Small intestine (tissue), 7 donors: Measurements from ENCODE around the gene PTGIS. TPM values are rescaled to one million over a fixed set of nuclear protein-coding genes. Genes with fewer than 3 reads are reported as not detected.

ENCODE experiments used
- DNase-seq, 2 donors: peaks; one replicate each; pipeline versions ENCODE4 v3.0.0 to v3.0.0-alpha.2; 2013
- FAIRE-seq: peaks from 2 replicates; lab custom pipeline; 2012; peaks lifted over from hg19 to GRCh38; lab: Jason Lieb, UNC
- H3K27ac ChIP-seq, 3 donors: one replicate each; pipeline ENCODE4 v1.5.1; 2013; ENCODE audit warnings: low read length in 2 of 3, mild to moderate bottlenecking in 2 of 3, control low read depth in 1 of 3, inconsistent platforms in 1 of 3, low read depth in 1 of 3, moderate library complexity in 1 of 3
- H3K27me3 ChIP-seq, 3 donors: one replicate each; pipeline ENCODE4 v1.6.1; 2013; ENCODE audit warnings: low read length in 3 of 3, inconsistent platforms in 1 of 3; ENCODE audit not compliant: control insufficient read depth in 3 of 3, insufficient read depth in 3 of 3
- H3K36me3 ChIP-seq, 3 donors: one replicate each; pipeline ENCODE4 v1.6.1; 2013; ENCODE audit warnings: low read length in 3 of 3, inconsistent platforms in 1 of 3, low read depth in 1 of 3, mild to moderate bottlenecking in 1 of 3, moderate library complexity in 1 of 3; ENCODE audit not compliant: control insufficient read depth in 3 of 3, insufficient read depth in 2 of 3
- H3K4me1 ChIP-seq, 3 donors: one replicate each; pipeline ENCODE4 v1.6.1; 2013; ENCODE audit warnings: low read length in 2 of 3, inconsistent platforms in 1 of 3, low read depth in 1 of 3, mild to moderate bottlenecking in 1 of 3, moderate library complexity in 1 of 3; ENCODE audit not compliant: control insufficient read depth in 3 of 3, insufficient read depth in 2 of 3
- H3K4me3 ChIP-seq, 3 donors: one replicate each; pipeline ENCODE4 v1.5.1; 2013; ENCODE audit warnings: low read length in 3 of 3, control low read depth in 1 of 3, inconsistent platforms in 1 of 3, low read depth in 1 of 3, mild to moderate bottlenecking in 1 of 3, moderate library complexity in 1 of 3
- H3K9me3 ChIP-seq, 2 donors: one replicate each; pipeline ENCODE4 v1.6.1; 2013; ENCODE audit warnings: low read depth in 1 of 2, low read length in 1 of 2; ENCODE audit not compliant: control insufficient read depth in 2 of 2, insufficient read depth in 1 of 2
- WGBS, 3 donors: extraction: QIAGEN DNeasy Blood & Tissue Kit; methylation state at CpG; one replicate each; pipeline ENCODE4 v1.1.7; 2013; 5-methylcytosine and 5-hydroxymethylcytosine counted together
- polyA plus RNA-seq, 4 donors: library from polyadenylated mRNA; stranded (reverse) in 3 of 4; unstranded in 1 of 4; fragments of 200-250 nt in 3 of 4; fragments of 120-200 nt in 1 of 4; gene quantifications; one replicate each; pipeline versions ENCODE4 v1.2.1 to v1.2.3, GENCODE V29; 2013
- donor health status: healthy with polysubstance abuse.
- donor health status: control.
- donor health status: control.
- donor health status: Bipolar disorder and iron deficiency.
- donor health status: healthy.

The PTGIS gene
- polyA plus RNA-seq, 4 donors: 0.22 to 15.1 (median 4.4) TPM

DNA sequence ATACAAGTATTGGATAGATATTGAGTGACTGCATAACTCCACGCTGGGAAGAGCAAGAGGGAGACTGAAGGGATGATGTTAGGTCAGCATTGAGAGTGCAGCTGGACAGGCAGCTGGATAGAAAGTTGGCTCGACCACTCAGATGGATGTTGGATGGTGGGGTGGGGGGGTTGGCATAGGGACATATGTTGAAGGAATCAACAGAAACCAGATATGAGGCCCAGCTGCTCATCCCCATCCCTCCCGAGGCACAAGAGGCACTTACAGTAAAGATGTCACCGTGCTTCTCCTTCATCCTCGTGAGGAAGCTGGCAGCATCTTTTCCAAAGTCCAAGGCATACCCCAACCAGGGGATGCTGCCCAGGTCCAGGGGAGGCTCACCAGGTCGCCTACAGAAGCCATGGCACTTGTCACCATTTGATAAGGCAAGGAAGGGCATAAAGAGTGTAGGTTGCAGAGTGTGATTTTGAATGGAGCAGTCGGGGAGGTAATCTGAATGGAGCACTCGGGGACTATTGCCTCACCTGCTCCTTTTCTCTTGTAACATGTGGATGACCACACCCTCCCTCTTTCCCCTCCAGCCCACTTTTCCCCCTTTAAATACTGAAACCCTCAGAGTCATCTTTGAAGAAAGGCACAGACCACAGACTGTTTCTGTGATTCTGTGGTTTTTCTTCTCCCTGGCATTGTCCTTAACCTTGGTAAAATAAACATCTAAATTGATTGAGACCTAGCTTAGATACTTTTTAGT, 18.0 kb downstream of the PTGIS start:
- H3K27me3 ChIP-seq: no peaks in the 10 kb centered on the region
- FAIRE-seq: no peak
- H3K27ac ChIP-seq: no peak overlapping the region
- peaks cover 0 to 16% (median 0%) of the 10 kb centered on the region in 3 donors for H3K36me3 ChIP-seq
- H3K9me3 ChIP-seq: peaks cover 3 to 14% of the 10 kb centered on the region in 2 donors
- peaks cover 0 to 21% (median 0%) of the 10 kb centered on the region in 3 donors for H3K4me1 ChIP-seq
- no peak for DNase-seq
- H3K4me3 ChIP-seq: no peak overlapping the region
- WGBS, 3 donors: 74 to 77% (median 76%) methylated on average over 8 of the region's 8 CpGs

DNA sequence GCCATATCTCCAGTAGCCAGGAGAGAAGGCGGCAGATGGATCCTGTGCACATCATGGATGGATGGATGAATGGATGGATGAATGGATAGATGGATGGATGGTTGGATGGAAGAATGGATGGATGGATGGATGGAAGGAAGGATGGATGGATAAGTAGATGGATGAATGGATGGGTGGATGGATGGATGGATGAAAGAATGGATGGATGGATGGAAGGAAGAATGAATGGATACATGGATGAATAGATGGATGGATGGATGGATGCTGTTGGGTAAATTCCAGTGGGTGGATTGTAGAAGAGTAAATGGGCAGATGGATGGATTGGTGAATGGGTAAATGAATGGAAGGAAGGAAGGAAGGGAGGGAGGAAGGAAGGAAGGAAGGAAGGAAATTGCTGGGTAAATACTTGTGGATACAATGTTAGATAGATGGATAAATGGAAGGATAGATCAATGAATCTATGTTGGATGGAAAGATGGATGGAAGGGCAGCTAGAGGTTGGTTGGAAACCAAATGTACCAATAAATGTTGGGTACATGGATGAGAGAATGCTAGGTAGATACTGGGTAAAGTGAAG, 19.5 kb downstream of the PTGIS start:
- H3K36me3 ChIP-seq: peaks cover 0 to 18% (median 0%) of the 10 kb centered on the region in 3 donors
- WGBS, 3 donors: 92 to 100% (median 98%) methylated on average over 1 of the region's 1 CpG
- FAIRE-seq (no peak), DNase-seq (no peak)
- H3K4me3 ChIP-seq: no peak overlapping the region
- H3K4me1 ChIP-seq: peaks cover 0 to 21% (median 0%) of the 10 kb centered on the region in 3 donors
- peaks cover 3 to 15% of the 10 kb centered on the region in 2 donors for H3K9me3 ChIP-seq
- no peak overlapping the region for H3K27ac ChIP-seq
- no peaks in the 10 kb centered on the region for H3K27me3 ChIP-seq

DNA sequence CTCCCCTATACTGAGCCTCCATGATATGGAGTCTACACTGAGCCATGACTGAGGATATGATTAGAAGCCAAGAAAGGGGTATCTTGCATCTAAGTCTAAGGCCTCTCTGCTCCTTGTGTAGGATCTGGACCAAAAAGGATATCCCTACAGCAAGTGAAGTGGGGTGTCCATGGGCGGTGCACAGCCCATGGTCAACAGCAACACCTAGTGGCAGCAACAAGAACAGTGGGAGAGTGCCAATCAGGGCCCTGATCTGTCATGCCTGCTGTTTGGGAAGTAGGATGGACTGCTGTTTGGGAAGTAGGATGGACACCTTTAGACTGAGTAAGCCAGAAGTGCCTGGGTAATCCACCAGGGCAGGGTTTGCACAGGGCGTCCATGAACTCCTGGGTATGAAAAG, 22.4 kb downstream of the PTGIS start:
- WGBS, 3 donors: 85 to 95% (median 86%) methylated on average over 2 of the region's 2 CpGs
- DNase-seq (no peak), FAIRE-seq (no peak)
- Histone ChIP-seq H3K36me3 (peaks cover 0 to 38% (median 0%) of the 10 kb centered on the region in 3 donors), H3K4me3 (no peak overlapping the region), H3K4me1 (peaks cover 0 to 7% (median 0%) of the 10 kb centered on the region in 3 donors), H3K9me3 (peaks cover 3 to 15% of the 10 kb centered on the region in 2 donors), H3K27me3 (no peaks in the 10 kb centered on the region), H3K27ac (no peak overlapping the region)

DNA sequence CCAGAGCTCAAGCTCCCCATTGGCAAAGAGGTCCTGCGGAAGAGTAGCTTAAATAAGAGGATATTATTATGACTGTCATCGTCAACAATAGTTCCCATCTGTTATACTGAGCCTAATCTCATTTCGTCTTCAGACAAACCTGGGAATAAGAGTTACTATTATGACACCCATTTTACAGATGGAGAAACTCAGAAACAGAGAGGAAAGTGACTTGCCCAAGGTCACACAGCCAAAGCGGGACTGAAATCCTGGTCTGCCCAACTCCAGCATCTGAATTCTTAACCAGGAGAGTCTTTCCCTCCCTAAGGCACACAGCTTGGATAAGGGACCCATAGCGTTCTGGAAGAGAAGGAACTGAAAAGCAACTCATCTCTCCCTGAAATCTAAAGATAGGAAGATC, 23.4 kb downstream of the PTGIS start:
- Histone ChIP-seq H3K4me1 (peaks cover 0 to 4% (median 0%) of the 10 kb centered on the region in 3 donors), H3K9me3 (peaks cover 3 to 15% of the 10 kb centered on the region in 2 donors), H3K27ac (no peak overlapping the region), H3K4me3 (no peak overlapping the region), H3K36me3 (peaks cover 0 to 42% (median 0%) of the 10 kb centered on the region in 3 donors), H3K27me3 (no peaks in the 10 kb centered on the region)
- 94 to 97% (median 95%) methylated on average over 5 of the region's 5 CpGs for WGBS, 3 donors
- DNase-seq: no peak
- no peak for FAIRE-seq

DNA sequence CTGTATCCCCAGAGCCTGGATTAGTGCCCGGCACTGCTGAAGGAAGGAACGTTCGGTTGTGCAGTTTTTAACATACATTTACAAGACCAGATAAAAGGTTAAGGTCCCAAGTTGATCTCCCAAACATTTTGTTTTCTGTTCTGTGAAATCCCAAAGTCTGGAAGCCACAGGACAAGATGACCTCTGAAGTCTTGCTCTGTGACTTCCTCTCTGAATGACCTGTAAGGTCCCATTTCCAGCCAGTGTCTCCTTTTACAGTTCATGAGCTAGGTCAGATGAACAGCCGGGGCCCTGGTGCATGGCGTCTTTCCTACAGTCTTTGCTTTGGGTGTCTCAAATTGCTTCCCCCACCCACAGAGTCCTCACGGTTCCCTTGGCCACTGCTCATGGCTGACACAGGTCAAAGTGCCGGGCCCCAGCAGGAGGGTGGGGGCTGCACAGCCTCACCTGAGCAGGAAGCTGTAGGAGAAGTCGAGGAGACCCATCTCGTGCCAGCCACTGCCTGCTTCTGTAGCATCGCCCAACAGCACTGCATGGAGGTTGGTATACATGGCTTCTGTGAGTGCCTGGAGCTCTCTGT, 24.0 kb downstream of the PTGIS start:
- no peaks in the 10 kb centered on the region for H3K27me3 ChIP-seq
- H3K9me3 ChIP-seq: peaks cover 3 to 20% of the 10 kb centered on the region in 2 donors
- DNase-seq: no peak
- FAIRE-seq: no peak
- peaks cover 0 to 48% (median 0%) of the 10 kb centered on the region in 3 donors for H3K36me3 ChIP-seq
- no peak overlapping the region for H3K27ac ChIP-seq
- WGBS, 3 donors: 67 to 70% (median 69%) methylated on average over 10 of the region's 10 CpGs
- no peak overlapping the region for H3K4me3 ChIP-seq
- peaks cover 0 to 4% (median 0%) of the 10 kb centered on the region in 3 donors for H3K4me1 ChIP-seq

DNA sequence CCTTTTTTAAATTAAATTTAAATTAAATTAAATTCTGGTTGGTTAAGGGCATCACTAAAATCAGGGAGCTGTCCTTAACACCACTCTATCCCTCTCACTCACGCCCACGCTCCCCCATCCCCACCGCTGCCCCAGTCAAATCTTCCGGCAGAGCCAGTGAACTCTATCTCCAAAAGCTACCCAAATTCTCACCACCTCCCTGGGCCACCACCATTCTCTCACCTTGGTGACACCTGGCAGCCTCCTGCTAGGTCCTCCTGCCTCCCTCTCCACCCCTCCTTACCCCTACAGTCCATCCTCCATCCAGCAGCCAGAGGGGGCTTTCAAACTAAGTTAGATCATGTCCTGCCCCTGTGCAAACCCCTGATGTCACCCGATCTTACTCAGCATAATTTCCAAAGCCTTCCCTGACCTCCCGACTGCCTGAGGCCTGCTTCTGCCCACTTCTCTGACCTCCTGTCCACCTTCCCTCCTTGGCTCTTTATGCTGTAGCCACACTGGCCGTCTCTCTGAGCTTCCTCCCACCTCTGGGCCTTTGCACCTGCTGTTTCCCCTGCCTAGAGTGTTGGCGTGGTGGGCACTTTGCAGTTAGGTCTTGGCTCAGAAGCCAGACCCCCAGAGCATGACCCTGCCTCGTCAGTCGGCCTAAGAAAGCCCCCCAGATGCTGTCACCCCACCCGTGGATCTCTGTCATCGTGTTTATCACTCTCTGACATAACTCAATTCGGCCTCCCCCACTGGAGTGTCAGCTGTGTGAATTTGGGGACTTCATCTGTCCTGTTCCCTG, 24.7 kb downstream of the PTGIS start:
- 85 to 87% (median 87%) methylated on average over 13 of the region's 13 CpGs for WGBS, 3 donors
- no peak overlapping the region for H3K27ac ChIP-seq
- FAIRE-seq (no peak), DNase-seq (no peak)
- no peaks in the 10 kb centered on the region for H3K27me3 ChIP-seq
- H3K36me3 ChIP-seq: peaks cover 0 to 52% (median 0%) of the 10 kb centered on the region in 3 donors
- no peak overlapping the region for H3K4me3 ChIP-seq
- H3K4me1 ChIP-seq: peaks cover 0 to 4% (median 0%) of the 10 kb centered on the region in 3 donors
- peaks cover 3 to 20% of the 10 kb centered on the region in 2 donors for H3K9me3 ChIP-seq

DNA sequence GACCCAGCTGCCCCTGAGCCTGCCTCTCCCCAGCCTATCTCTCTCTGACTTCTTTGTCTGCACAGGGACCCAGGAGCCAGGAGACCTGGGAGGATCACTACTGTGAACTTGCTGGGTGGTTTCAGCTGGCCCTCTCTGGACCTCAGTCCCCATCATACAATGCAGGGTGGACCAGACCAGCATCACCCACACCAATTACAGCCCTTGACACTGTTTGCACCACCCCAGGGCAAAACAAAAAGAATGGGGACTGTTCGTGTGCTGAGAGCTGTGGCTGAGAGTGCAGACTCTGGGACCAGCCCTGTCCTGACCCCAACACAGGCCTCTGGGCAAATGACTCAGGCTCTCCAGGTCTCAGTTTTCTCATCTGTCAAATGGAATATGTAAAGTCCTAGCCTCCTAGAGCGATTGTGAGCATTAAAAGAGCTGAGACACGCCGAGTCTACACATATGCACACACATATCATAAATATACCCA, 25.4 kb downstream of the PTGIS start:
- H3K4me3 ChIP-seq: no peak overlapping the region
- H3K27ac ChIP-seq: no peak overlapping the region
- peaks cover 3 to 20% of the 10 kb centered on the region in 2 donors for H3K9me3 ChIP-seq
- DNase-seq (no peak), FAIRE-seq (no peak)
- H3K36me3 ChIP-seq: peaks cover 0 to 49% (median 0%) of the 10 kb centered on the region in 3 donors
- WGBS, 3 donors: 87 to 91% (median 90%) methylated on average over 4 of the region's 4 CpGs
- no peaks in the 10 kb centered on the region for H3K27me3 ChIP-seq
- H3K4me1 ChIP-seq: peaks cover 0 to 4% (median 0%) of the 10 kb centered on the region in 3 donors
